Endometrium (tissue), 2 donors: Measurements from ENCODE around the gene MPG.
"Not testable (repeated sequence)": the region's sequence is repeated elsewhere in the genome, so short reads cannot be mapped to it uniquely, and the experiment has no call there.

Experiments
- FAIRE-seq: peaks from 2 replicates; lab custom pipeline; 2012; peaks lifted over from hg19 to GRCh38; lab: Jason Lieb, UNC
- donor health status: control.
- donor health status: control.

The MPG gene

DNA sequence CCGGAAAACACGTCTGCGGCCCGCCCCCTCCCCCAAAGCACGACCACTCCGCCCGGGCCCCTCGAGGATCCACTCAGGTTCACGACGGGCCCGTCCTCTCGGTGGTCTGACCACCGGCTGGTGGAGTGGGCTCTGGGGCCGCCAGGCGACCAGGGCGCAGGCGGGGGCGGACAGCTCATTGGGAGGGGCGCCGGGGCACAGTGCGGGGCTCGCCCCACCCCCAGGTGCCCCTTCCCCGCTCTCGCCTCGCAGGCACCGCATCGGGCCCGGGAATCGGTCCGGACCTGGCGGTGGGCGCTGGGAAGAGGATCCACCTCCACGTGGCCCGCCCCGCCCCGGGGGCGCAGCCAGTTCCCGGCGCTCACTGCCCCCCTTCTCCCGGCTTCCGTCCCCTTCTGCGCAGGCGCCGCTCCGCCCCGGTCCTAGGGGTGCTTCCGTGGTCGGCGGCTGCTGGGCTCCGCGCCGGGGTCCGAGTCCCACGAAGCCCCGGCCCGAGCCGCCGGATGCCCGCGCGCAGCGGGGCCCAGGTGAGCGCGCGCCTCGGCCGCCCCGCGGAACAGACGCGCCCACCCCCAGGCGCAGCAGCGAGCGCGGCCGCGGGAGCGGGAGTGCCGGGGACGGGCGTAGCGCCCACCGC is at the start of gene MPG:
TSS of gene MPG (plus strand) at position 419 of the 637 bp plus-strand sequence. CDS start at position 504, 85 bp downstream.
- FAIRE-seq, result no peak

DNA sequence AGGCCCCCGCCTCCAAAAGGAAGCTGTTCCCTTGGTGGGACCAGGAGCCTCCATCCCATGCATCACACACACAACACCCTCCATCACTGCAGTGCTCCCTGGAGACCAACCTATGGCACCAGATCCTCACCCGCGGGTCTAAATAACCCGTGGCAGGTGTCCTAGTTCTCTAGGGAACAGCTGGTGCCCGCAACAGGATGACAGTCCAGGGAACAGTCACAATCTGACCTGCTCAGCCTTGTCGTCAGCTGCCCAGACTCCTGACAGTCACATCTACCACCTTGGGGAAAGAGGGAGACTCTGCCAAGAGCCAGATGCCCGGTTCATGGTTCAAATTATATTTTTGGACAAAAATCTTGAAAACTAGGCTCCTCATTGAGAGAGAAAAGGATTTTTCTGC is 47.4 kb upstream of the MPG start:
- not testable (repeated sequence) for FAIRE-seq

DNA sequence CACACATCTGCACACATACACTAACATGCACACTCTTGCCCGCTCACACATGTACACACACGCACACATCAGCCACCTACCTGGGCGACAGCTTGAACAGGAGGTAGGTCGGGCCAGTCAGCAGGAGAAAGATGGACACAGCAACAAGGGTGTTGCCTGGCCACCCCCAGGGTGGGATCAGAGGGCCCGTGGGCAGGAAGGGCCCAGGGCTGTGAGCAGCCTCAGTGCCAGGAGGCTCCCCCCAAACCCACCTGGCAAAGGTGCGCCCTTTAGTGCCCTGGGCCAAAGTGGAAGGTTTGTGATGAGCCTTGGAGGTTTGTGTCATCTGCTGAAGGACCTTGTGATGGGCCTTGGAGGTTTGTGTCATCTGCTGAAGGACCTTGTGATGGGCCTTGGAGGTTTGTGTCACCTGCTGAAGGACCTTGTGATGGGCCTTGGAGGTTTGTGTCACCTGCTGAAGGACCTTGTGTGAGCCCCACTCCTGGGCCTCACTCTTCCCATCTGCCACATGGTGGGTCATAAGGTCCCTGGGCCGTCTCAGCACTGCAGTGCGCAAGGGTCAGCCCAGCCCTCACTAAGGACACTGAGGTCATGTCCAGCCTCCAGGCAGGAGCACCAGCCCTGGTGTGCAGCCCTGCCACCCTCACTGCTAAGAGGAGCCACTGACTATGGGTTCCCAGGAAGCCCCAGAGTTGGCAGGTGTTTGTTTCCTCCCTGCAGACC is 44.7 kb upstream of the MPG start:
- not testable (repeated sequence) for FAIRE-seq

DNA sequence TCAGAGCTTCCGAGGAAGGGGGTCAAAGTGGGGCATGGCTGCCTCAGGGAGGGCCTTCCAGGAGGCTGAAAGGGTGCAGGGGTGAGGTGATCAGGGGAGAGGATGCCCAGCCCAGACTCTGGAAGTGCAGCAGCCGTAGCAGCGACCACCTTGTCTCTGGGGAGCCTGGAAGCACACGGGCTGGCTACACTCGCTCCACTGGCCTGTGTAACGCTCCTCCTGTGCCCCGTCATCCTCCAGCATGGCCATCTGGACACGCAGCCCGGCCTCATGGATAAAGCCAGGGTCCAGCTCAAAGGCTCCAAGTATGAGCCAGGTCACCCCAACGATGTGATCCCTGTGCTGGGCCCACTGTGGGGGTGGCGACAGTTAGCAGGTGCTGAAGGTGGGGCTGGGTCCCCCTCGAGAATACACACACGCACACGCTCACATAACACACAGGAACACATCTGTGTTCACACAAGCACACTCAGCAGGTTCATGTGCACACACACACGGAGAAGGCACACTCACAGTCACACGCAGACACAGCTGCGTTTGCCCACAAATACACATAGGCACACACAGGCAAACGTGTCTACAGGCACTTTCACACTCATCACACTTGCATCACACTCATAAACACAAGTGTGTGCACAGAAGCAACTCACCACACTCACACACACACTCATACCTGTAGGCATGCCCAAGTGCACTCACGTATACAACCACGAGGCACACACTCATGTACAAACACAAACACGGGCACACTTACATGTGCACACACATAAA is 44.0 kb upstream of the MPG start:
- FAIRE-seq, result no peak

GRCh38 chr16:34648-34987 is 43.4 kb upstream of the MPG start:
- no peak for FAIRE-seq

GRCh38 chr16:35011-35677 is 42.9 kb upstream of the MPG start:
- no peak for FAIRE-seq

DNA sequence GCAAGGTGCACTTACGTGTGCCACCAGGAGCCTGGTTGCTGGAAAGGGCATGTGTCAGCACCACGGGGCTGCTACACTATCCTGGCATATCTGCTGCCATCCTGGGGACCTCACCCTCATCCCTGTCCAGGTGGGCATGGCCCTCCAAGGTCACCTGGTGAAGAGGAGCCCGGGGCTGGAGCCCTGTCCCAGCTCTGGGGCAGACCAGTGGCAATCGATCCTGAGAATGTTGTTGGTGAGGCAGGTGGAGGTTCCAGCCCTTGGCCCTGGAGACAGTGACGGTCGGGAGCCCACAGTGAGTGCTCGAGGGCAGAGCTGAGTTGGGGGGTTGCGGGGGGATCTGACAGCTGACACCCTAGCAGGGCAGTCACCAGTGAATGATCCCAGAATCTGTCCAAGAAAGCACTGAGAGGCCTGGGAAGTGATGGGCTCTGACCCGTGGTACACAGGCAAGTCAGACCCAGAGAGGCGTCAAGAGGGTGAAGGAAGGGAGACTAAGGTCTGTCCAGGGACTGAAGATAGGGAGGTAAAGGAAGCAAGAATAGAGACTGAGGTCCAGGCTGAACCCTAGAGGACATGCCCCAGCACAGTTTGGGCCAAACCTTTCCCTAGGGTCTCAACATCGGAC is 42.2 kb upstream of the MPG start:
- no peak for FAIRE-seq

- FAIRE-seq, result no peak
Observed at GRCh38 chr16:36336-36984, 41.6 kb upstream of the MPG start.

- no peak for FAIRE-seq
Observed at GRCh38 chr16:37511-37910, 40.5 kb upstream of the MPG start.

- not testable (repeated sequence) for FAIRE-seq
Observed at GRCh38 chr16:38206-38605, 39.8 kb upstream of the MPG start.

DNA sequence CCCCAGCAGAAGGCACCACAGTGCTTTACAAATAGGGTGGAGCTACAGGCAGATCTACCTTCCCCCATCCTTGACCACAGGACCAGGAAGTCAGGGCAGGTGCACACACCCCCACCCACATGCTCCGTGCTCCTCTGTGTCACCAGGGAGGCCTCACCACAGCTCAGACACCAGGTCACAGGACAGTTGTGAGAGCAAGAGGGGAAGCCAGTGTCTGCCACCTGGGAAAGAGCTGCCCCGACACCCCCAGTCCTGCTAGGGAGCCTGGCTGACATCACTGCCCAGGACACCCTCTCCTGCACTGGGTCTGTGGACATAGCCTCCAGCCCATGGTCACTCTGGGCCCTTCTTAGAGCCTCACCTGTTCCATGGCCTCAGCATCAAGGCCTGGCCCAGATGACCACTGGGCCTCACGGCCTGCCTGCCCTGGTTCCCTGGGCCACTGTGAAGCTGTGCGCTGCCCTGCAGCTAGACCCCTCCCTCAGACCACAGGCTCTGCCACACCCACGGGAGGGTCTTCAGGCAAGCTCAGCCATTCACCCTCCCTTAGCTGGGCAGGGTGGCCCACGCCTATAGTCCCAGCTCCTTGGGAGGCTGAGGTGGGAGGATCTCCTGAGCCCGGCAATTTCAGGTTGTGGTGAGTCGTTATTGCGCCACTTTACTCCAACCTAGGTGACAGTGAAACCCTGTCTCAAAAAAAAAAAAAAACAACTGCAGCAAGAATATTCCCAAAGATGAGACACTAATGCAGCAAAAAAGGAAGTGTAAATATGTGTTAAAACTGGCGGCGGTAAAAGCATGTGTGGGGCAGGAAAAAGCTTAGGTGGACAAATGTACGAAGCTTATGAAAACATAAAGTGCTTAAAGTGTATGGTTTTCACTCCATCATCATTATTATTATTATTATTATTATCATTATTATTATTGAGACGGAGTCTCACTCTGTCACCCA is 38.8 kb upstream of the MPG start:
- FAIRE-seq, result no peak

GRCh38 chr16:41439-42068 is 36.5 kb upstream of the MPG start:
- no peak for FAIRE-seq

DNA sequence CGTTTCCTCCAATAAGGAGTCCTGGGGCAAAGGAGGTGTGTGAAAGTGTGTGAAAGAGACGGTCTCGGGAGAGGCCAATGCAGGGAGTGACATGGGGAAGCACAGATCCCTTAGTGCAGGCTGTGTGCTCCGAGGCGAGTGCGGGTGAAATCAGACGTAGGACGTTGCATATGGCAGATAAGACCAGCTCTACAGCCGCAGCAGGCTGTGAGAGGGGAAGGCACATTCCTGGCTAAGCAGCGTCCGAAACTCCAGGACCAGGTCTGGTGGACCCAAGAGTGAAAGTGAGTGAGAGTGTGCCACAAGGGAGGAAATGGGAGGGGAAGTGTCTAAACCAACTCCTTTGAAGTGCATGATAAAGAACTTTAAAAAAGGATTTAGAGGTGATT is 36.0 kb upstream of the MPG start:
- no peak for FAIRE-seq

DNA sequence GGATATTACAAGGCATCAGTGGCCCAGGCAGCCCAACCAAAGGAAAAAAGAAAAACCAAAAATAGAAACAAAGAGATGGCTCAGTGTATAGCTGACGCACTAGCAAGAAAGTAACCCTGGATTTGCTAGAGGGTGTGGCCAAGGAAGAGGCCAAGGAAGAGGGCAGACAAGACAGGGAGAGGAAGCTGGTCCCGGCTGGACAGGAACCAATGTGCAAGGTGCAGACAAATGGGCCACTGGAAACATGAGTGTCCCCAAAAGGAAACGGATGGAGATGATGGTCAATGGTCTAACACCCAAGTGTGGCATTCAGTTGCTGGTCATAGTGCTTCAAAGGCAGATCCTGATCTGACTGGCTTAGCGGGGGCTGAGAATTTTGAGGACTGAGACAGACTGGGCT is 35.3 kb upstream of the MPG start:
- no peak for FAIRE-seq

DNA sequence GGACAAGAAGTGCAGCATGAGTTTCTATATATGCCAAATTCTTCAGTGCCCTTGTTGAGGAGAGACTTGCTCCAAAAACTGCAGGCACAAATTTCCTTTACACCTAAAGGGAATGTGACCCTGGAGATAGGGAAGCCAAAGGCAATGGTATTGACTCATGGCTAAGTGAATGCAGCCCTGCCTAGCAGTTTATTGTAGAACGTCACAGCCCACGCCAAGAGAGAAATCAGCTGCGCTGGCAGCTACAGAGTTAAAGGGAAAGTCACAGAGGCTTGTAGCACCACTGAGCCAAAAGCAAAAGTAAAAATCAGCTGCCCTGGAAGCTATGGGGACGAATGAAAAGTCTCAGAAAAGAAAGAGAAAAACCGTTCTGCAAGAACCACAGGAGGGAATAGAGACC is 34.7 kb upstream of the MPG start:
- FAIRE-seq, result no peak

DNA sequence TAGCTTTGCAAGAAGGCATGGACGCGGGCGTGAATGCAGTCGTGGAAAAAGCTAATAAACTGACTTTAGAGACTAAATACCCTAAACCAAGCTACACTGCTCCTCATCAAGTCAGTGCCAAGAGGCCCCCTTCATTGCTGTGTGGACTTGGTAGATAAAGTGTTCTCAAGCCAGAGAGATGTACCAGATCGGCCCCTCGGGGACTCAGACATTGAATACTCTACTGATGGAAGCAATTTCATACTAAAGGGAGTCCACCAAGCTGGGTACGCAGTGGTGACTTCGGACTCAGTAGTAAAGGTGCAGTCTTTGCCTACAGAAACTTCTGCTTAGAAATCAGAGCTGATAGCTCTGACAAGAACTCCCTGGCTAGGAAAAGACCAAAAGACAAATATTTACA is 33.4 kb upstream of the MPG start:
- FAIRE-seq, result no peak

DNA sequence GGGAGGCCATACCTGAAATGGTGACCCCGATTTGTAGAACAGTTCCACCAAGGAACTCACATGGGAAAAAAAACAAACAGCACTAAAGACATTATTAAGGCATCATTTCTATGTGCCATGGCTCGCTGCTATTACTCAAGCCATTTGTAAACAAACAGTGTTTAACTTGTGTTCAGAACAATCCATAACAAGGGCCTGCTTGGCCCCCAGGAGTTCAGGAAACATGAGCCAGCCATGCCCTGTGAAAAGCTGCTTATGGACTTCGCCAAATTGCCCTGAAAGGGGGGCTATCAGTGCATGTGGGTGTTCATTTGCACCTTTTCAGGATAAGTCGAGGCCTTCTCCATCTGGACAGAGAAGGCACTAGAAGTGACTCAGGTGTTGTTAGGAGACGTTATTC is 32.6 kb upstream of the MPG start:
- FAIRE-seq, result no peak

DNA sequence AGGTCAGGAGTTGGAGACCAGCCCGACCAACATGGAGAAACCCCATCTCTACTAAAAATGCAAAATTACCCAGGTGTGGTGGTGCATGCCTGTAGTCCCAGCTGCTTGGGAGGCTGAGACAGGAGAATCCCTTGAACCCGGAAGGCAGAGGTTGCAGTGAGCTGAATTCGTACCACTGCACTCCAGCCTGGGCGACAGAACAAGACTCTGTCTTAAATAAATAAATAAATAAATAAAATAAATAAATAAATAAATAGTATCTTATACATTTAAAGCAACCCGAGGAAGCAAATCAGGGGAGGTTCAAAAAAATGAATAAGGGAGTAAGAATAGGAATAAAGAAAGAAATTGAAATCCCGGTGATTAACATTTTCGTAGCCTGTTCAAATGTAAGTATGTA is 31.5 kb upstream of the MPG start:
- not testable (repeated sequence) for FAIRE-seq

- FAIRE-seq, result no peak
Observed at GRCh38 chr16:47234-47633, 30.8 kb upstream of the MPG start.
